Central memory CD8-positive, alpha-beta T cell (primary cell): ENCODE data around the gene FADS2.

ENCODE experiments used
- ATAC-seq: fragments of 150-1000 bp; cut with Tn5 transposase; replicated peaks from 2 replicates; pipeline ENCODE4 v1.10.0; 2022; ENCODE audit warnings: mild to moderate bottlenecking, moderate FRiP score, moderate number of reproducible peaks; ENCODE audit not compliant: poor library complexity, severe bottlenecking; ENCODE audit errors: extremely low read depth
- DNase-seq, 2 donors: peaks; one replicate each; pipeline ENCODE4 v3.0.0; 2021; ENCODE audit warnings: low spot score in 2 of 2
- H3K27ac Mint-ChIP-seq: one replicate; pipeline ENCODE4 v1.8.0; 2022; ENCODE audit warnings: low read depth, mild to moderate bottlenecking, moderate library complexity, mixed read lengths
- H3K27me3 Mint-ChIP-seq: one replicate; pipeline ENCODE4 v1.8.0; 2022; ENCODE audit warnings: mixed read lengths
- H3K36me3 Mint-ChIP-seq: one replicate; pipeline ENCODE4 v1.8.0; 2022; ENCODE audit warnings: mild to moderate bottlenecking, moderate library complexity, mixed read lengths; ENCODE audit not compliant: insufficient read depth
- H3K4me1 Mint-ChIP-seq: one replicate; pipeline ENCODE4 v1.8.0; 2022; ENCODE audit warnings: mixed read lengths
- H3K4me3 Mint-ChIP-seq: one replicate; pipeline ENCODE4 v1.8.0; 2022; ENCODE audit warnings: mild to moderate bottlenecking, moderate library complexity, mixed read lengths
- H3K9me3 Mint-ChIP-seq: one replicate; pipeline ENCODE4 v1.8.0; 2022; ENCODE audit warnings: mixed read lengths

The FADS2 gene

GRCh38 chr11:61914471-61915171 lies 86.5 kb downstream of the FADS2 start:
- DNase-seq (no peak), ATAC-seq (no peak)
- H3K4me1 Mint-ChIP-seq, result peaks cover 11% of the 10 kb centered on the region
- H3K4me3 Mint-ChIP-seq, result no peak overlapping the region
- peaks cover 79% of the 10 kb centered on the region for H3K27me3 Mint-ChIP-seq
- H3K27ac Mint-ChIP-seq, result no peak overlapping the region
- no peaks in the 10 kb centered on the region for H3K36me3 Mint-ChIP-seq
- H3K9me3 Mint-ChIP-seq, result no peaks in the 10 kb centered on the region

- Mint-ChIP-seq H3K36me3 (no peaks in the 10 kb centered on the region), H3K4me3 (peak overlapping the region; percentile 13), H3K9me3 (no peaks in the 10 kb centered on the region), H3K4me1 (peaks cover 11% of the 10 kb centered on the region), H3K27ac (no peak overlapping the region), H3K27me3 (peaks cover 96% of the 10 kb centered on the region)
- ATAC-seq (no peak), DNase-seq (no peak)
These were observed 88.7 kb downstream of the FADS2 start for GRCh38 chr11:61916737-61917333.
